ENCODE data around the gene GNGT2.

DNA sequence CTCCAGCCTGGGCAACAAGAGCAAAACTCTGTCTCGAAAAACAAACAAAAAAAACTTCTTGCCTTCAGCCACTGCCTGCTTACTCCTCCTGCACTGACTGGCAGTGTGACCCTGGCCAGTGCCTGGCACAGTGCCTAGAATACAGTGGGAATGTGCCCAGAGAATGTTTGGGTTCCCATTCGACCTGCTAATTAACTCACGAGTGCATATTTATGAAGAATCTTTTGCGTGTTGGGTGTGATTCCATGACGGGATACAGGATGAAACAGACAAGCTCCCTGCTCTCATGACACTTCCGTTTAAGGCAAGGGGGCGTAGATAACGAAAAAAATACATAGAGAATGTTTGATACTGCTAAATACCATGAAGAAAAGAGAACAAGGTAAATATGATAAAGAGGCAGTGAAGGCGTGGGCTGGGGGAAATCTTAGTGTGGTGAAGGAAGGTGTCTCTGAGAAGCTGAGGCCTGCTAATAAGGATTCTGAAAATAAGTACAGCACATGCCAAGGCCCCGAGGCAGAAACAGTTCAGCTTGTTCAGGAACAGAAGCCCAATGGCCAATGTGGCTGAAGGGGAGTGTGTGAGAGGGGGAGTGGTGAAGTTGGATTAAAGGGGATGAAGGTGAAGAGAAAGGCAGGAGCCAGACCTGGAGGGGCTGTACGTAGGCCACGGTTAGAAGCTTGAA, 4.4 kb upstream of the GNGT2 start:
- TF ChIP-seq, protein P1, sequence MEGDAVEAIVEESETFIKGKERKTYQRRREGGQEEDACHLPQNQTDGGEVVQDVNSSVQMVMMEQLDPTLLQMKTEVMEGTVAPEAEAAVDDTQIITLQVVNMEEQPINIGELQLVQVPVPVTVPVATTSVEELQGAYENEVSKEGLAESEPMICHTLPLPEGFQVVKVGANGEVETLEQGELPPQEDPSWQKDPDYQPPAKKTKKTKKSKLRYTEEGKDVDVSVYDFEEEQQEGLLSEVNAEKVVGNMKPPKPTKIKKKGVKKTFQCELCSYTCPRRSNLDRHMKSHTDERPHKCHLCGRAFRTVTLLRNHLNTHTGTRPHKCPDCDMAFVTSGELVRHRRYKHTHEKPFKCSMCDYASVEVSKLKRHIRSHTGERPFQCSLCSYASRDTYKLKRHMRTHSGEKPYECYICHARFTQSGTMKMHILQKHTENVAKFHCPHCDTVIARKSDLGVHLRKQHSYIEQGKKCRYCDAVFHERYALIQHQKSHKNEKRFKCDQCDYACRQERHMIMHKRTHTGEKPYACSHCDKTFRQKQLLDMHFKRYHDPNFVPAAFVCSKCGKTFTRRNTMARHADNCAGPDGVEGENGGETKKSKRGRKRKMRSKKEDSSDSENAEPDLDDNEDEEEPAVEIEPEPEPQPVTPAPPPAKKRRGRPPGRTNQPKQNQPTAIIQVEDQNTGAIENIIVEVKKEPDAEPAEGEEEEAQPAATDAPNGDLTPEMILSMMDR (IDR thresholded peaks at IDR 0.05), result no peak
- TF ChIP-seq SMC3 (IDR thresholded peaks at IDR 0.05; ENCODE audit: low read depth, low read length), result no peak
- TF ChIP-seq TAF1 (IDR thresholded peaks at IDR 0.05; ENCODE audit: borderline replicate concordance, low read depth, low read length), result no peak
- TF ChIP-seq, protein P2, sequence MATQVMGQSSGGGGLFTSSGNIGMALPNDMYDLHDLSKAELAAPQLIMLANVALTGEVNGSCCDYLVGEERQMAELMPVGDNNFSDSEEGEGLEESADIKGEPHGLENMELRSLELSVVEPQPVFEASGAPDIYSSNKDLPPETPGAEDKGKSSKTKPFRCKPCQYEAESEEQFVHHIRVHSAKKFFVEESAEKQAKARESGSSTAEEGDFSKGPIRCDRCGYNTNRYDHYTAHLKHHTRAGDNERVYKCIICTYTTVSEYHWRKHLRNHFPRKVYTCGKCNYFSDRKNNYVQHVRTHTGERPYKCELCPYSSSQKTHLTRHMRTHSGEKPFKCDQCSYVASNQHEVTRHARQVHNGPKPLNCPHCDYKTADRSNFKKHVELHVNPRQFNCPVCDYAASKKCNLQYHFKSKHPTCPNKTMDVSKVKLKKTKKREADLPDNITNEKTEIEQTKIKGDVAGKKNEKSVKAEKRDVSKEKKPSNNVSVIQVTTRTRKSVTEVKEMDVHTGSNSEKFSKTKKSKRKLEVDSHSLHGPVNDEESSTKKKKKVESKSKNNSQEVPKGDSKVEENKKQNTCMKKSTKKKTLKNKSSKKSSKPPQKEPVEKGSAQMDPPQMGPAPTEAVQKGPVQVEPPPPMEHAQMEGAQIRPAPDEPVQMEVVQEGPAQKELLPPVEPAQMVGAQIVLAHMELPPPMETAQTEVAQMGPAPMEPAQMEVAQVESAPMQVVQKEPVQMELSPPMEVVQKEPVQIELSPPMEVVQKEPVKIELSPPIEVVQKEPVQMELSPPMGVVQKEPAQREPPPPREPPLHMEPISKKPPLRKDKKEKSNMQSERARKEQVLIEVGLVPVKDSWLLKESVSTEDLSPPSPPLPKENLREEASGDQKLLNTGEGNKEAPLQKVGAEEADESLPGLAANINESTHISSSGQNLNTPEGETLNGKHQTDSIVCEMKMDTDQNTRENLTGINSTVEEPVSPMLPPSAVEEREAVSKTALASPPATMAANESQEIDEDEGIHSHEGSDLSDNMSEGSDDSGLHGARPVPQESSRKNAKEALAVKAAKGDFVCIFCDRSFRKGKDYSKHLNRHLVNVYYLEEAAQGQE (IDR thresholded peaks at IDR 0.05; ENCODE audit: low read depth, low read length), result no peak
- TF ChIP-seq, protein P3, sequence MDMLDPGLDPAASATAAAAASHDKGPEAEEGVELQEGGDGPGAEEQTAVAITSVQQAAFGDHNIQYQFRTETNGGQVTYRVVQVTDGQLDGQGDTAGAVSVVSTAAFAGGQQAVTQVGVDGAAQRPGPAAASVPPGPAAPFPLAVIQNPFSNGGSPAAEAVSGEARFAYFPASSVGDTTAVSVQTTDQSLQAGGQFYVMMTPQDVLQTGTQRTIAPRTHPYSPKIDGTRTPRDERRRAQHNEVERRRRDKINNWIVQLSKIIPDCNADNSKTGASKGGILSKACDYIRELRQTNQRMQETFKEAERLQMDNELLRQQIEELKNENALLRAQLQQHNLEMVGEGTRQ (IDR thresholded peaks at IDR 0.05; ENCODE audit: borderline replicate concordance, low read depth, low read length), result no peak
- TF ChIP-seq RCOR1 (IDR thresholded peaks at IDR 0.05; ENCODE audit: low read length), result no peak
- TF ChIP-seq RFX5 (IDR thresholded peaks at IDR 0.05; ENCODE audit: low read length), result no peak

Data from SK-N-SH (cell line).